ENCODE data around the gene DNAJB12. TPM values are rescaled to one million over a fixed set of nuclear protein-coding genes. Genes with fewer than 3 reads are reported as not detected.
"Not testable (repeated sequence)": the region's sequence is repeated elsewhere in the genome, so short reads cannot be mapped to it uniquely, and the experiment has no call there.

The DNAJB12 gene
- total and polyA plus RNA-seq, 9 donors, result 27.5 to 46.4 (median 32.0) TPM

GRCh38 chr10:72310241-72310633 lies 44.5 kb downstream of the DNAJB12 start:
- no peaks in the 10 kb centered on the region for H3K9me3 ChIP-seq
- no peak overlapping the region for H3K4me3 ChIP-seq
- H3K4me1 ChIP-seq (ENCODE audit: insufficient read depth), result peaks cover 29% of the 10 kb centered on the region
- no peaks in the 10 kb centered on the region for H3K27me3 ChIP-seq
- TF ChIP-seq POLR2A (IDR thresholded peaks at IDR 0.05) (no peak), CTCF (IDR thresholded peaks at IDR 0.05) (no peak), EP300 (IDR thresholded peaks at IDR 0.05) (no peak)
- 62 to 68% (median 65%) methylated on average over 11 of the region's 11 CpGs for WGBS, 3 donors
- no peaks in the 10 kb centered on the region for H3K36me3 ChIP-seq
- intact Hi-C loops (cut with DNase I), result loop anchor here in 1 of 4 donors (2.0 kb wide), 1 partner anchor 55 kb away; no protein-coding TSS in a partner anchor
- DNase-seq, result peak in 1 of 5 donors; percentile 51
- H3K27ac ChIP-seq, result peak overlapping the region in 1 of 2 donors; percentile 77

GRCh38 chr10:72309290-72310240 lies 45.2 kb downstream of the DNAJB12 start:
- peaks cover 27% of the 10 kb centered on the region for H3K4me1 ChIP-seq (ENCODE audit: insufficient read depth)
- no peaks in the 10 kb centered on the region for H3K36me3 ChIP-seq
- no peak overlapping the region for H3K4me3 ChIP-seq
- H3K27ac ChIP-seq, result peak overlapping the region; percentile 77 to 81
- H3K27me3 ChIP-seq, result no peaks in the 10 kb centered on the region
- no peak for TF ChIP-seq CTCF (IDR thresholded peaks at IDR 0.05)
- TF ChIP-seq POLR2A (IDR thresholded peaks at IDR 0.05), result no peak
- no peak for TF ChIP-seq EP300 (IDR thresholded peaks at IDR 0.05)
- H3K9me3 ChIP-seq, result no peaks in the 10 kb centered on the region
- intact Hi-C loops (cut with DNase I), result loop anchor here in 1 of 4 donors (2.0 kb wide), 1 partner anchor 55 kb away; no protein-coding TSS in a partner anchor
- DNase-seq, result peak in 3 of 5 donors; percentile 63 to 73 (median 63)
- WGBS, 3 donors, result 31 to 56% (median 39%) methylated on average over 21 of the region's 21 CpGs

GRCh38 chr10:72308320-72308987 lies 46.3 kb downstream of the DNAJB12 start:
- no peak overlapping the region for H3K4me3 ChIP-seq
- 33 to 41% (median 39%) methylated on average over 7 of the region's 7 CpGs for WGBS, 3 donors
- H3K27me3 ChIP-seq, result no peaks in the 10 kb centered on the region
- peak overlapping the region; percentile 77 to 81 for H3K27ac ChIP-seq
- DNase-seq, result peak; percentile 81 to 93 (median 87)
- H3K9me3 ChIP-seq, result no peaks in the 10 kb centered on the region
- H3K4me1 ChIP-seq (ENCODE audit: insufficient read depth), result peaks cover 27% of the 10 kb centered on the region
- no peaks in the 10 kb centered on the region for H3K36me3 ChIP-seq
- TF ChIP-seq POLR2A (IDR thresholded peaks at IDR 0.05), result no peak
- no peak for TF ChIP-seq EP300 (IDR thresholded peaks at IDR 0.05)
- no peak for TF ChIP-seq CTCF (IDR thresholded peaks at IDR 0.05)
- intact Hi-C loops (cut with DNase I), result no loop called here

GRCh38 chr10:72307711-72308110 lies 47.0 kb downstream of the DNAJB12 start:
- WGBS, 3 donors, result 92 to 94% (median 94%) methylated on average over 7 of the region's 7 CpGs
- Histone ChIP-seq H3K4me1 (ENCODE audit: insufficient read depth) (peaks cover 27% of the 10 kb centered on the region), H3K27ac (peak overlapping the region; percentile 77 to 81)
- H3K27me3 ChIP-seq; DNase-seq; H3K4me3 ChIP-seq; H3K36me3 ChIP-seq; intact Hi-C loops (cut with DNase I); H3K9me3 ChIP-seq: not testable (repeated sequence)

Measured in ovary (tissue), 9 donors.